Fibroblast of skin of abdomen (primary cell): Measurements from ENCODE around the gene LRRTM4. TPM values are rescaled to one million over a fixed set of nuclear protein-coding genes. Genes with fewer than 3 reads are reported as not detected.

Experiments used
- DNase-seq: peaks from one replicate; pipeline ENCODE4 v3.0.0-alpha.2; 2013
- polyA plus RNA-seq, 2 experiments: library from polyadenylated mRNA; unstranded; fragments of 120-200 nt; gene quantifications; one replicate each; pipeline ENCODE4 v1.2.1, GENCODE V29; 2013; ENCODE audit not compliant: insufficient read length in 2 of 2

LRRTM4 gene
- not detected for polyA plus RNA-seq (2013, experiment 1 of 2; ENCODE audit: insufficient read length)
- not detected for polyA plus RNA-seq (2013, experiment 2 of 2; ENCODE audit: insufficient read length)

DNA sequence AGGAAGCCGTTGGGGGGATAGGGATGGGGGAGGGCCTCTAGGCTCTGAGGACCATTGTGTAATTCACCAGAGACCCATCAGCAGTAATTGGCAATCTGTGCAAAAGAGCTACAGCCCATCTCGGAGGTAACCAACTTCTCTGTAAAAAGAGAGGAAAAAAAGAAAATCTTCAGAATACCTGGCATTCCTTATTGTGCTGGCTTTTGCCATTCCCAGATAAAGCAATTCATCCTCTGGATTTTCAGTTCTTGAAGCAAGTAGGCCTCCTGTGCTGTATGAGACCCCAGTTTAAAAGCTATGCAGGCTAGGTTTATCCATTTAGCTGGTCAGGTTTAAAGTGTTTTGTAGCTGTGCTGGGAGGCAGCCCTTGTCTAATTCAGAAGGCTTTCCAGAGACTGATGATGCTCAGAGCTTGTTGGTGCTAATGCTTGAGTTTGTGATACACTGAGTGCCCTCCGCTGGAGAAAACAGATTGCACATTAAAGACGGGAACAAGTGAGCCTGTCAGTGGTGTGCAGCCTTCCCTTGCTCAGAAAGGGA, at the start of gene LRRTM4:
LRRTM4 (minus strand) TSS at position 446 of the 540 bp plus-strand sequence.
- no peak for DNase-seq

GRCh38 chr2:77571545-77571944, 49.4 kb upstream of the LRRTM4 start:
- DNase-seq: no peak

GRCh38 chr2:77567723-77568122, 45.5 kb upstream of the LRRTM4 start:
- DNase-seq: no peak

GRCh38 chr2:77566582-77566981, 44.4 kb upstream of the LRRTM4 start:
- no peak for DNase-seq

DNA sequence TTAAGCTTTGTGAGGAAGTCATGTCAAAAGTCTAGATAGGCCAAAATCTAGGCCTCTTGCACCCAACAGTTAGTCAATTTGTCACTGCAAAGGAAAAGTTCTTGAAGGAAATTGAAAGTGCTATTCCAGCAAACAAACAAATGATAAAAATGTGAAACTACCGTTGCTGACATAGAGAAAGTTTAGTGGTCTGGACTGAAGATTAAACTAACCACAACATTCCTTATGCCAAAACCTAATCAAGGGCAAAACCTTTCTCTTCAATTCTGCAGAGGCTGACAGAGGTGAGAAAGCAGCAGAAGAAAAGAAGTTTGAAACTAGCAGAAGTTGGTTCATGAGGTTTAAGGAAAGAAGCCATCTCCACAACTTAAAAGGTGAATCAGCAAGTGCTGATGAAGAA, 44.0 kb upstream of the LRRTM4 start:
- DNase-seq: no peak

DNA sequence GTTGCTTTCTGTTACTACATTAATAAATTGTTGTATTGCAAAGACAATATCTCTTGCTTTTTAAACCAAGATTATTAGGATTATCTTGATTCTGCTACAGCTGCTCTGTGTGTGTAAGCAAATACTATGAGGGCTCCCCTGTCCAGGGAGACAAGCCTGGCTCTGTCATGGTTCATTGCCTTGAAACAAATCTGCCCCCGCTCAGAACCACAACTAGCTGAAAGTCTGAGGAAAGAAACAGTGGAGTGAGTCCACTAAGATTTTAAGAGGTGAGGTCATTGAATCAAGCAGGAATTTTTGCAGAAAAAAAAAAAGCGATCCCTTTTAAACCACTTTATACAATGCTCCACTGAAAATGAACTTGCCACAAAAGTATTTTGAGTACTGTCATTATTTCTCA, 30.8 kb upstream of the LRRTM4 start:
- no peak for DNase-seq

- no peak for DNase-seq
These were observed 15.9 kb upstream of the LRRTM4 start for GRCh38 chr2:77538031-77538430.

- DNase-seq: no peak
These were observed 712 bp upstream of the LRRTM4 start for GRCh38 chr2:77522888-77523287.

DNA sequence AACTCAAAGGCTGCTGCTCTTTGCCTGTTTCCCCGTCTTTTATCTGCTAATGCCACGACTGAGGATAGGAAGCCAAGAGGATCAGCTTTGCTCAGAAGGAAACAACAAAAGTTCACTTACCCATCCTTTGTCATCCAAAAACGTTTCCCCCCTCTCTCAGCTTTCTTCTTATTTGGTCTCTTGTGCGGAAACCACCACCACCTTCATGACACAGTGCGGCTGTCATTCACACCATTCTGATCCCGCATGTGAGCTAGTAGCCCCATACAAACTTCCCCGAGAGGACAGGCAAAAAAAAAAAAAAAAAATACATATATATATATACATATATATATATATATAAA, 656 bp downstream of the LRRTM4 start:
- no peak for DNase-seq

- DNase-seq: no peak
These were observed 1.3 kb downstream of the LRRTM4 start for GRCh38 chr2:77520641-77521547.

DNA sequence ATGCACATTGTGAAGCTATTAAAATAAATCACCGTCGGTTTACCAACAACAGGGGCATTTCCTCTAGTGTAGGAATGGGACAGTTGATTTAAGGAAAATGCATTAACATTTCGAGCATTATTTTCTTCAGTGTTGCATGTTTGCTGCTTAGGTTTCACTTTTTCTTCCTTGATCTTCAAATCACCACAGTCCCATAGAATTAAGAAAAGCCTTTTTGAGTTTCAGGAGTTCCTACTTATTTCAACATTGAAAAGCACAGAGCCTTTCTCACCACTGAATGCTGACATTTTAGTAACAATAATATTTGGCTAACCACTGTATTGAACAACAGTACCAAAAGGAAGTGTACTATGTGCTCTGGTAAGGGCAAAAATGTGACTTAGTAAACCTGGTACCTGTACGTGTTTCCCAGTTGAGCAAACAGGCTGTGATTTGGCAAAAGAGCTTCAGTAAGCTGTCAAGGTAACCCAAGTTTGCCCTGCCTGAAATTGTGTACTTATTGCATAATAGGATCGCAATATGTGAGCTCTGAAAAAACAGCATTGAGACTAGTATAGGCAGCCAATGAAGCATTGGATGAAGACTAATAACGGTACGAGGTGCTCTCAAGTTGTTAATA, 2.2 kb downstream of the LRRTM4 start:
- no peak for DNase-seq

- DNase-seq: no peak
These were observed 2.9 kb downstream of the LRRTM4 start for GRCh38 chr2:77519164-77519887.

GRCh38 chr2:77518311-77518710, 3.9 kb downstream of the LRRTM4 start:
- DNase-seq: no peak

- DNase-seq: no peak
These were observed 9.0 kb downstream of the LRRTM4 start for GRCh38 chr2:77513191-77513590.

GRCh38 chr2:77512507-77512906, 9.7 kb downstream of the LRRTM4 start:
- DNase-seq: no peak

DNA sequence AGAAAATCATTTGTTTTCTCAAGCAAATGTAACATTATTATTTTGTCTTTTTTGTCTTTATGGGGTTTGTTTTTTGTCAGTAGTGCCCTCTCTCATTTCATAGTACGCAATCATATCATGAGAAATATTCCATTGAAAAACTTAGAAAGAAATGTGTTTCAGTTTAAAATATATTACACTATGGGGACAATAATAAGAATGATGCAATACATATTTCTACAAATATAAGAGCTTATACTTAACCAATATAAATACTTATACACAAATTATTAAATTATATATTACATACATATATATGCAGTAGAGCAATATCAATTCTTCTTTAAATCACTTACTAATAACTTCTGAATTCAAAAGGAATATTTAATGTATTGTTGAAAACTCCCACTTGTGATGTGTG, 13.7 kb downstream of the LRRTM4 start:
- no peak for DNase-seq

GRCh38 chr2:77507657-77508056, 14.5 kb downstream of the LRRTM4 start:
- no peak for DNase-seq

DNA sequence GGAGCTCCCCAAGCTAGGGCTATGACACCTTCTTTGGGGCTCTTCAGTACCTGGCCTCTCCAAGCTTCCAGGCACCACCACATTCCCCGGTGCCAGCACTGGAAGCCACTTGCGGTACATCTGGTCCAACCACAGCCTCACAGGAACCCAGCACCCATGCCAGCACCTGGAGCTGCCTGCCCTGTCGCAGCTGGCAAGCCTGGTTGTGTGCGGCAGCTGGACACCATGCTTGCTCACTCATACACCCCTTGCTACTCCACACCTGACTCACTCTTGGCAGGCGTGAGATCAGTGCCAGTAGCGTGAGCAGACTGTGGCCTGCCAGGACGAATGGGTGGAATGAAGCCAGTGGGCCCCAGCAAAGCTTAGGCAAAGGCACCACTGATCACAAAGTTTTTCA, 34.0 kb downstream of the LRRTM4 start:
- DNase-seq: no peak

- DNase-seq: no peak
These were observed 34.9 kb downstream of the LRRTM4 start for GRCh38 chr2:77487074-77487803.

DNA sequence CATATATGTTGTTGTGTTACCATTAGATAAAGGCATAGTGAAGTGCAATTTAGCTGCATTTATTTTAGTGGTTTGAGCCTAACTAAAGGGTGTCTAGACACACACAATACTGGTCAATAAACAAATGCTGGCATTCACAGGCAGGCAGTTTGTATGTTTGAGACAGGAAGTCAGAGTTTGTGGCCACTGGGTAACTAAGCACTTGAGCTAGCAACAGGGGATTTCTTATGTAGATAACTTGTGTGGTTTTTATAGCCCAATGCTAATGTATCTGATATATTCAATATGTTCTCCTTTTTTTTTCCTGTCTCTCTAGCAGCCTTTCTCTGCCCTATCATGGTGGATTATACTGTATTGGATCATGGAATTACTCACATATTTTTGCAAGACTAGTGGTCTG, 38.1 kb downstream of the LRRTM4 start:
- DNase-seq: no peak

DNA sequence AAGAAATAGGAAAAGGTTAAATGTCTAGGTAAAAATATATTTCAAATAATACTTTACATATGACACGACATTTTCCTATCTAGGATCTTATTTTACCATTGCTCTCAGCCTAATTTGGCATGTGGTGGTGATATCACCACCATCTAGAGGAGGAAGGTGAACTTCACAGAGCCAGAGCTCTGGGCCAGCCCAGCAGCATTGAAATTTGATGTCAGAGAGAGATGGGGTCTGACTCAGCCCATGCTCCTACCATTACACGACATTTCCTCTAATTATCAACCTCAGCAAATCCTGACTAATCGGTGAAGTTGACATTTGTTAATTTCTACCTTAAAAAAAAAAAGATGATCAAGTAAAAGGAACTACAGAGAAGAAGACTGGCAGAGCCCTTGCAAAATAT, 42.3 kb downstream of the LRRTM4 start:
- no peak for DNase-seq

- no peak for DNase-seq
These were observed 42.8 kb downstream of the LRRTM4 start for GRCh38 chr2:77479395-77479794.
